Activated CD4-positive, CD25-positive, alpha-beta regulatory T cell treated with anti-CD3 and anti-CD28 coated beads, Interleukin-2, amount 50 U/mL, for 16 hours (primary cell): ENCODE data around the gene MAP3K4.

Source experiments
- DNase-seq: peaks from one replicate; pipeline ENCODE4 v3.0.0-alpha.2; 2020; ENCODE audit warnings: low read depth, low spot score

MAP3K4 gene

DNA sequence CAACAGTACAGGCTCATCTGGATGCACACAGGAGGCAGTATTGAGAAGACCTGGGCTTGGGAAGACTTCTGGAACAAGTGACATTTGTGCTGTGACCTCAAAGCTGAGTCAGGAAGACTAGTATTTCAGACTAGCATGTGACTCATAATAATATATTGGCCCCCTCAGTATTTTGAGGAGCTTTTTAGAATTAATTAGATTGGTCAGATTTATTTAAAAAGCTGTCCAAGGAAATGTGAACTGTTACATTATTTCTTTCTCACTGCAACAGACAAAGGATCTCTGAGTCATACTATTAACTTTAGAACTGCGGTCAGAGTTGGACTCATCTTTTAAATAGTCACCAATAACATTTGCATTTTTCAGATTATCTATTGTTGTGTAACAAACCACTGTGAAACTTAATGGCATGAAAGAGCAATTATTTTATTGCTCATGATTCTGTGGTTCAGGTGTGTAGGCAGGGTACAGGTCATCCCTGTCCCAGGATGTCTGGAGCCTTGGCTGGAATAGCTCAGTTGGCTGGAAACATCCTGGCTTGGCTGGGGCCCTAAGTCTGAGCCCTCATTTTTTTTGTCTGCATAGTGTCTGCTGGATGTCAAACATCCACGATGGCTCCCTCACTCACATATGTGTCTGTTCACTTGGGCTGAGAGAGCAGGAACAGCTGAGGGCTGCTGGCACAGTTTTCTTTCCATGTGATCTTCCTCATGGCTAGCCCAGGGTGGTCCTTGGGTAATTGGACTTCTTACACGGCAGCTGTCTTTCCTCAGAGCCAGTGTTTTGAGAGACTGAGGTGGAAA lies 46.9 kb downstream of the MAP3K4 start:
- no peak for DNase-seq

DNA sequence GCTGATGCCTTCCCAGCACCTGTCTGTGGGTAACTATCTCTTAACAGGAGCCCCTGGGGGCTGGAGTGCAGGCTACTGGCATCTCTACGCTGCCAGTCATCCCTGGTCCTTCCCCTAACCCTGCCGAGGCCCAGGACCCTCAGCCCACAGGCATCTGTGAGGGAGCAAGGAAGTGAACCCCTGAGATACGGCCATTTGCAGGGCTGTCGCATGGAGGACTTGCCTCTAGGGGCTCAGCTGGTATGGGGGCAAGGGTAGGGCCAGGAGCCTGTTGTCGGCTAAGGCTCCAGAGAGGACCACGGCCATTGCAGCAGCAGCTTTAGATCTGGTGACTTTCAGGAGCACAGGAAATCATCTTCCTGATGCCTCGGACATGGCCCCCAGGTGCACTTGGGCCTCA lies 49.7 kb downstream of the MAP3K4 start:
- no peak for DNase-seq

DNA sequence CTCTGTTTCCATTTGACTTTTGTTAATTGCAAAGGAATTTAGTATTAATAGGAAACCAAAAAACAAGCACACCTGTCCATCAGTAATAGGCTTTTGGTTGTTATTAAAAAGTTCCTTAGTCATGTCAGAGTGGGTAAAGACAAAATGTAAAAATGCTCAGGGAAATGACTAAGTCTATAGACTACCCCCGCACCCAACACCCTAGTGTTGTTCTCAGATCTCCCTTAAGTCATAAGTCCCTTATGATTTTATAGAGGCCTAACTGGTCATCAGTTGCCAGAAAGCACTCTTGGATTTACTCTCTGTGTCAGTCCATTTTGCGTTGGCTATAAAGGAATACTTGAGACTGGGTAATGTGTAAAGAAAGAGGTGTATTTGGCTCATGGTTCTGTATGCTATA lies 52.8 kb downstream of the MAP3K4 start:
- no peak for DNase-seq

DNA sequence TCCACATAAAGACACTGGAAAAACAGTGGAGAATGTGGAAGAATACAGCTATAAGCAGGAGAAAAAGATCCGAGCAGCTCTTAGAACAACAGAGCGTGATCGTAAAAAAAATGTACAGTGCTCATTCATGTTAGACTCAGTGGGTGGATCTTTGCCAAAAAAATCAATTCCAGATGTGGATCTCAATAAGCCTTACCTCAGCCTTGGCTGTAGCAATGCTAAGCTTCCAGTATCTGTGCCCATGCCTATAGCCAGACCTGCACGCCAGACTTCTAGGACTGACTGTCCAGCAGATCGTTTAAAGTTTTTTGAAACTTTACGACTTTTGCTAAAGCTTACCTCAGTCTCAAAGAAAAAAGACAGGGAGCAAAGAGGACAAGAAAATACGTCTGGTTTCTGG lies 57.1 kb downstream of the MAP3K4 start:
- no peak for DNase-seq

DNA sequence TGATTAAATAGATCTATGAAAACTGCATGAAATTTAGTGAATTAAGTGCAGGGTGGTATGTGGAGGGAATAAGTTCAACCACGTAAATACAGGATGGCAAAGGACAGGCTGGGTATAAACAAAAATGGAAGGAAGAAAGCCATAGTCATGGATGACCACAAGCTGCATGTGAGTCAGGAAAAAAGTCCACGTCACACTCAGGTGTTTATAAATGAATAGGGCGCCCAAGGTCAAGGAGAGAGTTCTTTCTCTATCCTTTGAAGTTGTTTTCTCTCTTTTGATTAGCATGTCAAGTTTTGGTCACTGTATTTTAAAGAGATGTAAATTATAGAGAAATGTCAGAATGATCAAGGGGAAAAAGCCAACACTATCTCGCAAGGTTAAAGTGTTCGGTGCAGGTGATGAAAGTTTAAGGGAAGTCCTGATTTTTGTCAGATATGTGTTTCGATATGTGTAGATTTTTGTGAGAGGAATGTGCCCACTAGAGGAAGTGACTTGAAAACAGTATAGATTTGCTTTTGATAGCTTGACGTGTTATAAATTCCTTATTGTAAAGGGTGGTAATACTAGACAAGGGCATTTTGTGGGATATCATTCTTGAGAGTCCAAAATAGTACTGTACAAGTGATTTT lies 58.7 kb downstream of the MAP3K4 start:
- no peak for DNase-seq

DNA sequence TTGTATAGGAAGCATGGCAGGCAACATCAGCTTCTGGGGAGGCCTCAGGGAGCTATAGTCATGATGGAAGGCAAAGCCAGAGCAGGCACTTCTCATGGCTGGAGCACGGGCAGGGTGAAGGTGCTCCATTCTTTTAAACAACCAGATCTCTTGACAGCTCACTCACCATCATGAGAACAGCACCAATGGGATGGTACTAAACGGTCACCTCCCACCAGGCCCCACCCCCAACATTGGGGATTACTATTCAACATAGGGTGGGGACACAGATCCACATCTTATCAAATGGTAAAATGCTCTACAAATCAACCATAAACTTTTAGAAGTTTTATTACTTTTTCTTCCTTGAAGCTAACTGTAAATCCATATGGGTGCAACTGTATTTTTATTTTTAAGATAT lies 61.5 kb downstream of the MAP3K4 start:
- no peak for DNase-seq

DNA sequence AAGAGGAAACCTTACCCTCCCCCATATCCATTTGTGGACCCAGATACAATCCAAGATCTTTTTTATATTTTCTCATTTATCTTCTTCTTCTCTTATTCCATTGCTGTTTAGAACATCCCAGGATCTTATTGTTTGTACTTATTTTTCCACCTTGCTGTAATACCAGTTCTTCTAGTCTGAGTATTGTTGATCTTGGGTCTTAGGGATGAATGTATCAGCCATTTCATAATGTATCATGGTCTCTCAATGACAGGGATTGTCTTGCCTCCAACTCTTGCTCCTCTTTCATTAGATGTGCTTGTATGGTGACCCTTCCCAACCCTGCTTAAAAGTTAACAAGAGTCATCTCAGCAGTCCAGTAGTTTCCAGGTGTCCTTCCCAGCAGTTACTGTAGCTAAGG lies 63.3 kb downstream of the MAP3K4 start:
- DNase-seq: no peak

DNA sequence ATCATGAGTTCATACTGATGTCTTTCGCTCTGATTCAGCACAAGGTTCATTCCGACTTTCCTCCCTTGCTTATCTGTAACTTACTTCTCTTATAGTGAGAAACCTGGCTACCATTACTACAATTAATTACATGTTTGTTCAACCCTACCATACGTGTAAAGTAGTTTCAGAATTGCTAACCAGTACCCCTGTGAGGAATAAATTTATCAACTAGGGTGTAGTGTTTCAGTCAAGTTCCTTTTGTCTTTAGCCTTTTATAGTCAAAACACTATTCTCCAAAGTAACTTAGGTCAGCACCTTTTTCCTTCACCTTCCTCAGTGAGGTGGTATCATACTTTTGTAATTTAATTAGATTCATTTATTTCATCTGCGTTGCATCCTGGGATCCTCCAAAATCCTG lies 64.9 kb downstream of the MAP3K4 start:
- DNase-seq: no peak

DNA sequence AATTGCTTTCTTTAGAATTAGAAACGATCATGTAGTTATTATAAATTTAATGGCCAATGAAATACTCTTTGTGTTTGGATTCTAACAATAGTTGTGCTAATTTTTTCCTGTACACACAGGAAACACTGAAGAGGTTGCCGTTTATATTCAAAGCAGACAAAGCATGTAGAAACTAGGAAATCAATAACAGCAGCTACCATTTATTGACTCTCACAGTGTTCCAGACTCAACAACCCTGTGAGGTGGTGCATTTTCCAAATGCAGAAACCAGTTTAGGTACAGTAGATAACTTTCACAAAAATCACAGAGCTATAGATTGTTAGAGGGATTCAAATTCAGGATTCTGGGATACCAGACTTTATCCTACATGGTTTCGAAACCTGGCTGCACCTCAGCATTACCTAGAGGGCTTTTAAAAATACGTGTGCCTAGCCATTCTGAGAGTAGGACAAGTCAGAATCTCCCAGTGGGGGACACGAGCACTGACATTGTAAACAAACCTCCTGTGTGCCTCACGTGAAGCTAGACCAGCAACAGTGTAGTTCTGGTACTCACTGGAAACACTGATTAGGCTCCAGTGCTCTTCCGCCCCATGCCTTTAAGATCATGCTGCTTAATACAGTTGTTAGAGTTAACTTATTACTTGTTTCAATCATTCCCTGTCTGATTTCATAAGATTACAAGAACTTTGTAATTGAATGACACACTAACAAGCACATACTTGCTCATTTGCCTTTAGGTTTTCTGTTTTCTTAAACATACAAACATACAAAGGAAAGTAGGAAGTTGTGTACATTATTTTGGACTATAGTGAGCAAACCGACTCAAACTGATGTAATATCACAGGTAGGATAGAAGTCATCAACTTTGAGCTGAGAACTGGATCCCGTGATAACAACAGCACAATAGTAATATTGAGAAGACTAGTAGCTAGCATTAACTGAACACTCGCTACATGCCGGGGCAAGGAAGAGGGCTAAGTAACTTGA lies 65.8 kb downstream of the MAP3K4 start:
- no peak for DNase-seq

DNA sequence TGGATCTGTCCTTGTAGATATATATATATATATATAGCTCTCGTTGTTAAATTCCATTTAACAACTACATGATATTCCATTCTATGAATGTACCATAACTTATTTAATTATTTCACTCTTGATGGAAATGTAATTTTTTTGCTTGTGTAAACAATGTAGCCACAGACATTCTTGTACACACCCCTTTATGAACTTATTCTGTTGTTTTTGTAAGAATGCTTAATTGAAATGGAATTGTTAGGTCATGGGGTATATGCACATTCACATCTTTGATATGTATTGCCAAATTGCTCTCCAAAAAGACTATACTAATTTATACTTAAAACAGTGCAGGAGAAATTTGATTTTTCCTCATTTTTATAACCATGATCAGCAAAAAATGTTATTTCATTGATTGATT lies 67.2 kb downstream of the MAP3K4 start:
- DNase-seq: no peak

DNA sequence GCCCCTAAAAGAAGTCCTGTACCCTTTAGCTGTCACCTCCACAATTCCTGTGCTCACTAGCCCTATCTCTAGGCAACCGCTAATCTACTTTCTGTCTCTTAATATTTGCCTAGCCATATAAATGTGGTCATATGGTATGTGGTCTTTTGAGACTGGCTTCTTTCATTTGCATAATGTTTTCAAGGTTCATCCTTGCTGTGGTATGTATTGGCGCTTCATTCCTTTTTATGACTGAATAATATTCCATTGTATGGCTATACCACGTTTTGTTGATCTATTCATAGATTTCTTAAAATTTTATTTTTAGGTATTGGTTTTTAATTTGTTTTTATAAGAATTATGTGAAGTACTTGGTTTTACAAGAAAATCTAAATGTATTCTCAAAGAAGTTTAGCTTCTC lies 70.0 kb downstream of the MAP3K4 start:
- DNase-seq: no peak

DNA sequence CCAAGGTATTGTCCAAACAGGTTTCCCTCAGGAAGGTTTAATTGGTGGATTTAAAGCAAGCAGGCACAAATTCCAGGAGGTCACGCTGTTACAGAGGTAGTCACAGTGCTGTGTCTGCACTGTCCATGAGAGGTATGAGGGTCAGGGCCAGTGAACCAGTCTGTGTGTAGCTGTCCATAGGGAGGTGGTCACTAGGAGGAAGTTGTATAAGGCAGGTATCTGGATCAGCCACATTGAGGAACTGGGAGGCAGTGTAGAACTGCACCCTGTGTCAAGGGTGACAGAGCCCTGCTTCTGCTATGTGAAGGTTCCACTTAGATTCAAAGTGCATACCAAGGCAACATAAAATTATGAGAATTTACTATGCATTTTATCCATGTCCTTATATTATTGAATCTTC lies 73.3 kb downstream of the MAP3K4 start:
- DNase-seq: no peak

DNA sequence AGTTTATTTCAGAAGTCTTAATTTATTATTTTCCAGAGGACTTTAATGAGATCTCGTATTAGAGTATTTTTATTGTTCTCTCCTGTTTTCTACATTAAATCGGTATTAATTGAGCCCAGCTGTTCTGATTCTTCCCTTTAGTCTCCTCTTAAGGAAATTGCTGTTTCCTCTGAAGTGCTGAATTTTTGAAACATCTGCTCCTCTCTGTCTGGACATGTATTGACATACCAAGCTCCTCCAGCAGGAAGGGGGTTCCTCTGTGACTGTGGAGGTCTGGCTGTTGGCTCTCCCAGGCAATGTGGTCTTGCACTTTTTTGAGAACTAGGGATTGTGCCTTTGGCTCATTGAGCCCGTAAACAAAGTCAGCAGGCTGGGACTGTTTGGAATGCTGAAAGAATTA lies 74.9 kb downstream of the MAP3K4 start:
- no peak for DNase-seq

DNA sequence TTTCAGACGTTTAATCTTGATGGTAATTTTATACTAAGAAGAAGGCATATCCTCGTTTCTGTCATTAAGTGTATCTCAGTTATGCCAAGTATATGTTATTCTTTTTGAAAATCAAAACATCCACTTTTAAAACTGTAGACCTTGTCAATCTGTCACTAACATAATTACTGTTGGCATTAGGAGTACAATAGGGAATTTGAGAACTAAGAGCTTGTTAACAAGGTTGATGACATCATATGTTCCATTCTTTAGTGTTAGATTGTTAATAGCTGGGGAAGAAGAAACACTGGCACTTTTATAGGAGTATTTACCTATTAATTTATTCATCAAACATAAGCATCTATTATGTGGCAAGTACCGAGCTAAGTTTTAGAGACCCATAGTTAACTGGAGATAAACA lies 76.2 kb downstream of the MAP3K4 start:
- DNase-seq: no peak

DNA sequence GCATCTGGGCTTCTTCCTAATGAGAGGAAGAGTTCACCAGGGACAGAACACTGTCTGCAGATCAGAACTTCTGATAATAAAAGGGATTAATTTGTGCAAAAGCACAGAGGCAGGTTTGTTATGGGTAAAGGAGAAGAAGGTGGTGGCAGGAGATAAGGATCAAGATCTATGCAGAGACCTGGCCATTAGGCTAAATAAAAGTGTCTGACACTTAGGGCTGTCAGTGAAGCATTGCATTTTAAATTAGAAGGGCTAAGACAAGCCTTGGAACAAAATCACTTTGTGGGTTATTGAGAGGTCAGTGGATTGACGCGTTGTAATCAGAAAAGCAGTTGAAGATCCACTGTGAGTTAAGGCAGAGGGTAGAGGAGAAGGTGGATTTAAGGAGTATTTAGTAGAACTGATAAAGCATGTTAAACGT lies 76.8 kb downstream of the MAP3K4 start:
- DNase-seq: no peak

DNA sequence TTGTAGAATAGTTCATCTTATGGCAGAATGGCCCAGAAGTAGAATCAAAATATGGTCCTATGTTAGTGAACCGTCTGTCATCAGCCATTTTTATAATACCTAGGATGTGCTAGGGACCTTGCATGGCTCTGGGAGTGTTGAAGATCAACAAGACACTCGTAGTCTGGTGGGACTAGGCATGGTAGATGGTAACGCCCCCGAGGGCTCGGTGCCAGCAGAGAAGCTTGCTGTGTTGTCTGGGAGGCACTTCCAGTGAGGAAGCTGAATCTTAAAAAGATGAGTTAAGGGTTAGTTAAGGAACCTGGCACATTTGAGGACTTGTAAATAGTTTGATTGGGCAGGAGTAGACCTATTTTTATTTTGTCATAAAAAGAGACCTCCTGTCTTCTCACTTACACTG lies 82.4 kb downstream of the MAP3K4 start:
- no peak for DNase-seq

DNA sequence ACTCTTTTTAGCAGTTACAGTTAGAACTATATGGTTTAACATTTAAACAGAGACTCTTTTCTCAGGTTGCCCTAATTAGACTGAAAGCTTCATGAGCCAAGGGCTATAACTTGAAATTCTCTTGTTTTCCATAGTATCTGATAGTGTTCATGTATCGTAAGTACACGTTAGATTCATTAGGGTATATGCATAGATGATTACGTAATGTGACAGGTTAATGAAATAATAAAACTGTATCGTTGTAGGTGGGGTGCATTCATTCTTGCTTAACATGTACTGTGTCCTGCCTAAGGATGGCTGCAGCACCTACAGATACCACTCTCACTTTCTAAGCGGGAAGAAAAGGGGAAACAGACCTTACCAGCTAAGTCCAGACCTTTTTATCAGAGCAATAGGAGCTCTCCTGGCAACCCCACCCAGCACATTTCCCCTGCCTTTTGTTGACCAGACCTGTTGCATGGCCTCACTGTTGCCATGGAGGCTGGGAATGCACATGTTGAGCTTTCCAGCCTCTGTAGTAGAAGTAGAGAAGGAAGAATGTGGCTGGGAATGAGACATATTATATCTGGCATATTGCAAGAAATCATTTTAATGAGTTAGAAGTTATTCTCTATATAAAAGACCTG lies 83.0 kb downstream of the MAP3K4 start:
- DNase-seq: no peak

DNA sequence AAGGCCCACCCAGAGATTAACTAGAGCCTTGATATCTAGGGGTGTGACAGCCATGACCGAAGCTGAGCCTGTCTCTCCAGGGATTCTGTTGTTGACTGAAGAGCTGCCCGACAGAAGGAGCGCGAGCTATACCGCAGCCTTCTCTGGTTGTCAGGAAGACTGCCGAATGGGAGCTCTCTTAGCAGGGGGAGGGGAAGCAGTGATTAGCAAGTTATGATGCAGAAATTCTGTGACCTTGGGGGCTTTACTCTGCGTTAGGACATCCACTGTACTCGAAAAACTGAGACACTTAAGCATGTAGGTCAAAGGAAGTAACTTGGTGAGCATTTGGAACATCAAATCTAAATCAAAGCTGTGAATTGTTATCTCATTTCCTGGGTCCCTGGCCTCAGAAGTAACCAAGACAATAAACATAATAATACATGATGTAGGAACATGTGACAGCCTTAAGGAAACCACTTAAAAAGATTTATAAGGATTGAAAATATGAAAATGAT lies 84.7 kb downstream of the MAP3K4 start:
- DNase-seq: no peak

DNA sequence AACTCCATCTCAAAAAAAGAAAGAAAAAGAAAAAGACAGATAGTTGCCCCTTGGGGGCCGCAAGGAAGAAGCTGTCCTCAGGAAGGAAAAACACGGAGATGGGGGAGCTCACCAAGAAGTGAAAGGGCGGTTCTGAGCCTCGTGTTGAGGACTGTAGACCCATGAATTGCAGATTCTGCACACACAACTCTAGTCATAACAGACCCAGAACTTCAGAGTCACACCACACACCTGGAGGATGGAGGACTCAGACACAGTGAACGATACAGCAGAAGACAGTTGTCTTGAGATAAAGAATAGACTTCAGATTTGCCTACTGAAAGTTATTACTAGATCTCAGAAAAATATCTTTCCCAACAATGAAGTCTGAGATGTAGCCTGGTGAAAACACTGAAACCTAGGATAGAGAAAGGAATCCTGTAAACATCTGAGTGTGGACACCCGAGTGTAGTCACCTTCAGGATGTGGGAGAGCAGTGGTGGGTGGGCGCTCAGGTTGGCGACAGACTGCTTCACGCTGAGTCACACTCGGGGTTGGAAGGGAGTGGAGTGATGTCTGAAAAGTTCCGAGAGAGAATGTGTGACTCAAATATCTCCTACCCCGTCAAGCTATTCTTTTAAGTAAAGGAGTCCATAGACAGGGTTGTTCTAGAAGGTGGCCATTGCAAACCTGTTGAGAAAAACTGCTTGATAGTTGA lies 88.1 kb downstream of the MAP3K4 start:
- no peak for DNase-seq

DNA sequence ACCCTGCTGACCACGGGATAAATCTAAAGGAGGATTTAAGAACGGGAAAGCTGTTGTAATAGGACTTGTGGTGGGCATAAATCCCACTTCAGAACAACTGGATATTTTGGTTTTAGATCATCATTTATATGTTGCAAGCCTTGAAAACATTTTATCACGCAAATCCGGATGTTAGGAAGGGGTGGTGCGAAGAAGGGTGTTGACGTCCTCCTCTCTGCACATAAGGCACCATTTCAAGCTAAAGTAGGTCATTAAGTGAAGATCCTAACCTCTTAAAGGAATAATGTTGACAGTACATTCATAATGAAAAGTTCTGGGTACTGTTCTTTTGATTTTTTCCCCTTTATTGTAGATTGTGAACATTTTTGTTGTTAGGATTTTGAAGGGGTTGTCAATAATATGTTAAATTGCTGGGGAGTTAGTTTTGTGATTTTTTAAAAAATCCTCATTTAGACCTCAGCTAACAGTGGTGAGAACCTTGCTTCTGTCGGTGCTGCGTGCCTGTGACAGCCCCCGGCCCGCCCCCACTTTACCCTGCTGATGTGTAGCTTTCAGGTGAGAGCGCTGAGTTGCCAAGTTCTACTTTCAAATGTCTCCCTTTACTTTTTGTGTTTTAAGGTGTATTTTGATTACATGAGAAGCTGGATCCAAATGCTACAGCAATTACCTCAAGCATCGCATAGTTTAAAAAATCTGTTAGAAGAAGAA lies 88.8 kb downstream of the MAP3K4 start:
- no peak for DNase-seq
